ENCODE measurements around the gene SCAF1.
A peak's percentile ranks its signal among the peaks of the same experiment; 100 is the strongest.

SCAF1 gene, protein sequence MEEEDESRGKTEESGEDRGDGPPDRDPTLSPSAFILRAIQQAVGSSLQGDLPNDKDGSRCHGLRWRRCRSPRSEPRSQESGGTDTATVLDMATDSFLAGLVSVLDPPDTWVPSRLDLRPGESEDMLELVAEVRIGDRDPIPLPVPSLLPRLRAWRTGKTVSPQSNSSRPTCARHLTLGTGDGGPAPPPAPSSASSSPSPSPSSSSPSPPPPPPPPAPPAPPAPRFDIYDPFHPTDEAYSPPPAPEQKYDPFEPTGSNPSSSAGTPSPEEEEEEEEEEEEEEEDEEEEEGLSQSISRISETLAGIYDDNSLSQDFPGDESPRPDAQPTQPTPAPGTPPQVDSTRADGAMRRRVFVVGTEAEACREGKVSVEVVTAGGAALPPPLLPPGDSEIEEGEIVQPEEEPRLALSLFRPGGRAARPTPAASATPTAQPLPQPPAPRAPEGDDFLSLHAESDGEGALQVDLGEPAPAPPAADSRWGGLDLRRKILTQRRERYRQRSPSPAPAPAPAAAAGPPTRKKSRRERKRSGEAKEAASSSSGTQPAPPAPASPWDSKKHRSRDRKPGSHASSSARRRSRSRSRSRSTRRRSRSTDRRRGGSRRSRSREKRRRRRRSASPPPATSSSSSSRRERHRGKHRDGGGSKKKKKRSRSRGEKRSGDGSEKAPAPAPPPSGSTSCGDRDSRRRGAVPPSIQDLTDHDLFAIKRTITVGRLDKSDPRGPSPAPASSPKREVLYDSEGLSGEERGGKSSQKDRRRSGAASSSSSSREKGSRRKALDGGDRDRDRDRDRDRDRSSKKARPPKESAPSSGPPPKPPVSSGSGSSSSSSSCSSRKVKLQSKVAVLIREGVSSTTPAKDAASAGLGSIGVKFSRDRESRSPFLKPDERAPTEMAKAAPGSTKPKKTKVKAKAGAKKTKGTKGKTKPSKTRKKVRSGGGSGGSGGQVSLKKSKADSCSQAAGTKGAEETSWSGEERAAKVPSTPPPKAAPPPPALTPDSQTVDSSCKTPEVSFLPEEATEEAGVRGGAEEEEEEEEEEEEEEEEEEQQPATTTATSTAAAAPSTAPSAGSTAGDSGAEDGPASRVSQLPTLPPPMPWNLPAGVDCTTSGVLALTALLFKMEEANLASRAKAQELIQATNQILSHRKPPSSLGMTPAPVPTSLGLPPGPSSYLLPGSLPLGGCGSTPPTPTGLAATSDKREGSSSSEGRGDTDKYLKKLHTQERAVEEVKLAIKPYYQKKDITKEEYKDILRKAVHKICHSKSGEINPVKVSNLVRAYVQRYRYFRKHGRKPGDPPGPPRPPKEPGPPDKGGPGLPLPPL

DNA sequence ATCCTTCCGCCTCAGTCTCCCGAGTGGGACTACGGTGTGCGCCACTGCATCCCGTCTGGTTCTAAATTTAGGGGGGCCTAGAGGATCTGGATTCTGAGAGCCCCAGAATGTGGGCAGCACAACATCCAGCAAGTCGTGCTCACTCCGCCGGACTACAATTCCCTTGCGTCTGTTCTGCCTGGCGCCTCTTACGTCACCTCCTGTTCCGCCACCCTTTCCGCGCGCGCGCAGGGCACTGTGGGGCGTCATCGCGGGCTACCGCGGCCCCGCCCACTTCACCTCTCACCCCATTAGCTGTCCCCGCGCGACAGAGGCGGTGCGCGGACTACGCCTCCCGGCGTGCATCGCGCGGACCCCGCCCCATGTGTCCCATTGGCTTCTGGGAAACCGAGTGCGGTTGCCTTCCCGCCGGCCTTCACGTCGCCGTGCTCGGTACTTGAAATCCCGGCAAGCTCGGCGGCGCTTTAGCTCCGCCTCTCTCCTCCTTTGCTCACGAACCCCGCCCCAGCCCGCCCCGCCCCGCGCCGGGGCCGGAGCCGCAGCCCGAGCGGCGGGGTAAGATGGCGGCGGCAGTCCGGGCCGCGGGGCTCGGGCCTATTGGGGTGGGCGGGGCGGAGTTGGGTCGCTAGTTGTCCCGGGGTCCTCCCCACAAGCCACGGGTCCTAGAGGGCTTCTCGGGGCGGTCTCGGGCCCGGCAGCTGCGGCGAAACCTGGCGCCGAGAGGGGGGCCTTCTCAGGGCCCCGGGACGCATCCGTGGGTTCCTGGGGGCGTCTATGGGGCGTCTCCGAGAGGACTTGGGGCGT, at the start of gene SCAF1:
TSS of gene SCAF1 (plus strand) at position 522 of the 804 bp plus-strand sequence. CDS start 2,818 bp downstream, outside the sequence.
- peak; percentile 100 for DNase-seq

DNA sequence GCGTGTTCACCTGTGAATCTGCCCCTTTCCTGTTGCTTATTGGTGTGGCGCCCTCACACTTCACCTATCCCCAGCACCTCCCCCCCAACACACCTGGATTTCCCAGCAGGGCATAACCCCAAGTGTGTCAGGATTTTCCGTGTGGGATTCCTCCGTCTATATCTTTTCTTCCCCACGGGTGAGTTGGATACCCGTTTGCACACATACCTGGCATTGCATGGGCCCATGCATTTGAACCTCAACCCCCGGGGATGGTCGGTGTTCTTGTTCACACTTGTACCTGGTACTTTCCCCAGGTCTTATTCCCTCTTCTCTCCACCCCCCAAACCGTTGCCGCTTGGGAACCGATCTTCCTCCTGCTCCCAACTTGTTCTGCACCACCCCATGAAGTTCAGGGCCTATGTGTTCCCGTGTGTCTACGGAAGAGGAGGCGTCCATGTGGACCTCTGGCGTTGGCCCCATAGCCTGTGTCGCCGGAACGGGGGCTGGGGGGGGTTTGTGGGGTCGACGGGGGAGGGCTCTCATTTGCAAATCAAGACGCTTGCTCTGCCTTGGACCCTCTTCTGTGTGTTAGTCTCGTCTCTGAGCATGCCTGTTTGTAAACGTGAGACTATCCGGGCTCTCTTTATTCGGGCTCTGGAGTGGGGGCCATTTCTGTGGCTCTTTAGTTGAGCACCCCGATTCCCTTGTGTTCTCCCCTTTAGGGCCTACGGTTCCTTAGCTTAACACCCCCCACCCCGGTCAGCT, 49.4 kb upstream of the SCAF1 start:
- DNase-seq: no peak

DNA sequence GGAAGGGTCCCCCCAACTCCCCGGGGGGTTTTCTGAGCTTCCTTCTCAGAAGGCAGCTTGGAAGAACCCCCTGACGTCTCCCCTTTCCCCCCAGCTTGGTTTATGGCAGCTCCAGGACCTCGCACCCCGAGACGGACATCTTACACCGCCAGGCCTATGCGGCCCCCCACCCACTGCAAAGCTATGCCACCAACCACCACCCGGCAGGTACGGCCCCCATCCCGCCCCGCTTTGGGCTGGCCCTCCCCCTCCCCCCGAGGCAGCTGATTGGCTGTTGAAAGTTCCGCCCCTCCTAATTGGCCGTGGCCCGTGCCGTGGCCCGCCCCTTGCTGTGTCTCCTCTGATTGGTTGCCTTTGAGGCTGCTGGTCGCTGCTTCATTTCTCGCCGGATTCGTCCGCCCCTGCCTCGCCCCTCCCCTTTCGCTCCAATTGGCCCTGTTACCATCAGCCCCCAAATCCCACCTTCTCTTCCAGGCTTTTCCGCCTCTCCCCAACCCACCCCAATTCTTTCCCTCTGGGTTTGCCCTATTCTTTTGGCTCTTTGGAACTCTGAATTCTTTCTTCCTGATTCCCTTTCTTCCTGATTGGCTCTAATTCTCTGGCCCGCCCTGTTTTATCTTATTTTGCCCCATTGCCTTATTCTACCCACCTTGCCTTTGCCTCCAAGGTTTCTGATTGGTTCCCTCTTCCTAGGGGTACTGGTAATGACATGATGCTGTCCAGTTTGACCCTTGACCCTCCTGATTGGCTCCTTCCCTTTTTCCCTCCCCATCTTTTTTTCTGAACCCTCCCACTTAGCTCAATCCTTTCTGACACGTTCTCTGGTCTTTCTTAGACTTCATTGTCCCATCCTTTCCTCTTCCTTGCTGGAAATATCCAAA, 48.5 kb upstream of the SCAF1 start:
- DNase-seq: peak; percentile 93

DNA sequence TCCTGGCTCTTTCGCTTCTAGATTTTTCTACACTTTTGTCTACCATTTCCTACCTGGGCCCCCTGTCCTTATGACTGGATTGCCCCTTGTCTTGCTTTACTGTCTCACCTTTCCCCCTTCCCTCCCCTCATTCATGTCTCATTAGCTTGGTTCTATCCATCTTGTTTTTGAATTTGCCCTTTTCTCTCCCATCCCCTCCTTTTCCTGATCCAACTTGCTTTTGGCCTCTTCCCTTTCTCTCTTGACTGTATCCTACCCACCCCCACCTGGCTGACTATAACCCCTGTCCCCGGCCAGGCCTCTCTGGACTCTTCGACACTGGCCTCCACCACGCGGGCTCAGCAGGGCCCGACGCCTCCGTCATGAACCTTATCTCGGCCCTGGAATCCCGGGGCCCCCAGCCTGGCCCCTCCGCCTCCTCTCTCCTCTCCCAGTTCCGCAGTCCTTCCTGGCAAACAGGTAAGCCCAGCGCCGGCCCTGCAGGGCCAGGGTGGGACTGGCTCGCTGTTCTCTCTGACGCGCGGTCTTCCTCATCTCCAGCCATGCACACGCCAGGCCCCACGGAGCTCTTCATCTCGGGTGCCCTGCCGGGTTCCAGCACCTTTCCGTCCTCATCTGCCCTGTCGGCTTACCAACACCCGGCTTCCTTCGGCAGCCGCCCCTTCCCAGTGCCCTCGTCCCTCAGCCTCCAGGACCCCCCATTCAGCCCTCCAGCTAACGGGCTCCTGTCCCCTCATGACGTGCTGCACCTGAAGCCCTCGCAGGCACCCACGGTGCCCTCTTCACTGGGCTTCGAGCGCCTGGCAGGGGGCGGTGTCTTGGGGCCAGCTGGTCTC, 47.6 kb upstream of the SCAF1 start:
- DNase-seq: no peak

GRCh38 chr19:49594993-49595818, 46.8 kb upstream of the SCAF1 start:
- no peak for DNase-seq

DNA sequence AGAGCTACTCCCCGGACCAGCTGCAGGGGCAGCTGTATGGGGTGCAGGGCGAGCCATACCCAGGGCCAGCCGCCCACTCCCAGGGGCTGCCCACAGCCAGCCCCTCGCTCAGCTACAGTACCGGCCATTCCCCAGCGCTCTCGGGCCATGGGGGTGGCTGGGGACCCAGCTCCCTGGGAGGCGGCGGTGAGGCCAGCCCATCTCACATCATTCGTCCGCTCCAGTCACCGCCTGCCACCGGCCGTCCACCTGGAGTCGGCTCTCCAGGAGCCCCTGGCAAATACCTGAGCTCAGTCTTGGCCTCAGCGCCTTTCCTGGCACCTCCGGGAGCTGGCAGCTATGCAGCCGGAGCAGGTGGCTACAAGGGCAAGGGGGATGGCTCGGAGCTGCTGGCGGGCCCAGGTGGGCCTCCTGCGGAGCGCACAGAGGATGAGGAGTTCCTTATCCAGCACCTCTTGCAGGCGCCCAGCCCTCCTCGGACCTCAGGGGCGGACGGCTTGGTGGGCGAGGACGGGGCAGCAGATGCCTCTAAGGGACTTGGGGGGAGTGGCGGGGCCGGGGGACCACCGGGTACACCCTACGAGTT, 46.1 kb upstream of the SCAF1 start:
- DNase-seq: no peak

DNA sequence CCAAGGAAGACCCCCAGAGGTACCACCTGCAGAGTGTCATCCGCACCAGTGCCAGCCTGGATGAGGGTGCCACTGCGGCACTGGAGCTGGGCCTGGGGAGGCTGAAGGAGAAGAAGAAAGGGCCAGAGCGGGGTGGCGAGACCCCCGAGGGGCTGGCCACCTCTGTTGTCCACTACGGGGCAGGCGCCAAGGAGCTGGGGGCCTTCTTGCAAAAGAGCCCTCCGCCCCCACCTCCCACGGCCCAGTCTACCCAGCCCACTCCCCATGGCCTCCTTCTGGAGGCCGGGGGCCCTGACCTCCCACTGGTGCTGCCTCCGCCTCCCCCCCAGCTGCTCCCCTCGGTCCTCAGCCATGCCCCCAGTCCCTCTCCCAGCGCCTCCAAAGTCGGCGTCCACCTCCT, 45.6 kb upstream of the SCAF1 start:
- no peak for DNase-seq

DNA sequence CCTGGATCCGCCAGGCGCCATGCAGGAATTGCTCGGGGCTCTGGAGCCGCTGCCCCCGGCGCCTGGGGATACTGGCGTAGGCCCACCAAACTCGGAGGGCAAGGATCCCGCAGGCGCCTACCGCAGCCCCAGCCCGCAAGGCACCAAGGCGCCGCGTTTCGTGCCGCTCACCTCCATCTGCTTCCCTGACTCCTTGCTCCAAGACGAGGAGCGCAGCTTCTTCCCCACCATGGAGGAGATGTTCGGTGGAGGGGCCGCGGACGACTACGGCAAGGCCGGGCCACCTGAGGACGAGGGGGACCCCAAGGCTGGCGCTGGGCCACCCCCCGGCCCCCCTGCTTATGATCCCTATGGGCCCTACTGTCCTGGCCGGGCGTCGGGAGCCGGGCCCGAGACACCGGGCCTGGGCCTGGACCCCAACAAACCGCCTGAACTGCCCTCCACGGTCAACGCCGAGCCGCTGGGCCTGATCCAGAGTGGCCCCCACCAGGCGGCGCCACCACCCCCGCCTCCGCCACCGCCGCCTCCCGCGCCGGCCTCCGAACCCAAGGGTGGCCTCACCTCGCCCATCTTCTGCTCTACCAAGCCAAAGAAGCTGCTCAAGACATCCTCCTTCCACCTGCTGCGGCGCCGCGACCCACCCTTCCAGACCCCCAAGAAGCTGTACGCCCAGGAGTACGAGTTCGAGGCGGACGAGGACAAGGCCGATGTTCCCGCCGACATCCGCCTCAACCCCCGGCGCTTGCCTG, 44.9 kb upstream of the SCAF1 start:
- no peak for DNase-seq

GRCh38 chr19:49597703-49597974, 44.4 kb upstream of the SCAF1 start:
- no peak for DNase-seq

DNA sequence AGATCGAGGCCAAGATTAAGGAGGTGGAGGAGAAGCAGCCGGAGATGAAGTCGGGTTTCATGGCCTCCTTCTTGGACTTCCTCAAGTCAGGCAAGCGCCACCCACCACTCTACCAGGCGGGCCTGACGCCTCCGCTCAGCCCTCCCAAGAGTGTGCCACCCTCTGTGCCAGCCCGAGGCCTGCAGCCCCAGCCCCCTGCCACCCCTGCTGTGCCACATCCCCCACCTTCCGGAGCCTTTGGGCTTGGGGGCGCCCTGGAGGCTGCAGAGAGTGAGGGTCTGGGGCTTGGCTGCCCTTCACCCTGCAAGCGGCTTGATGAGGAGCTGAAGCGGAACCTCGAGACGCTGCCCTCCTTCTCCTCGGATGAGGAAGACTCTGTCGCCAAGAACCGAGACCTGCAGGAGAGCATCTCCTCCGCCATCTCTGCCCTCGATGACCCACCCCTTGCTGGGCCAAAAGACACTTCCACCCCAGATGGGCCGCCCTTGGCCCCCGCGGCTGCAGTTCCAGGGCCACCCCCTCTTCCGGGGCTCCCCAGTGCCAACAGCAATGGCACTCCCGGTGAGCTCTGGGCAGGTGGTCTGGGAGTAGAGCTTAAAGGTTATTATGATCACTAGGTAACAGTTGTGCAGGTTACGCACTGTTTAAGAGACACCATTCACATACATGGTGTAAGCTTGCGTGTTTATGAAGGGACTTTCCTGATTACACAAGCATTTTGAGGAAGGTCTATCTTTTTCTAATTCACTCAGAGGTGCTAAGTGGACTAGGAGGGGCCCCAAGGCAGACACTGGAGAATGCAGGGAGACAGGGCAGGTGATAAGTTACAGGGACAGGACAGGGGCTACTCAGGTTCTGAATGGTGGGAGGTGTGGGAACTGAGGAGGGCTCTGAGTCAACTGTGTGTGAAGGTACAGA, 42.4 kb upstream of the SCAF1 start:
- DNase-seq: no peak

DNA sequence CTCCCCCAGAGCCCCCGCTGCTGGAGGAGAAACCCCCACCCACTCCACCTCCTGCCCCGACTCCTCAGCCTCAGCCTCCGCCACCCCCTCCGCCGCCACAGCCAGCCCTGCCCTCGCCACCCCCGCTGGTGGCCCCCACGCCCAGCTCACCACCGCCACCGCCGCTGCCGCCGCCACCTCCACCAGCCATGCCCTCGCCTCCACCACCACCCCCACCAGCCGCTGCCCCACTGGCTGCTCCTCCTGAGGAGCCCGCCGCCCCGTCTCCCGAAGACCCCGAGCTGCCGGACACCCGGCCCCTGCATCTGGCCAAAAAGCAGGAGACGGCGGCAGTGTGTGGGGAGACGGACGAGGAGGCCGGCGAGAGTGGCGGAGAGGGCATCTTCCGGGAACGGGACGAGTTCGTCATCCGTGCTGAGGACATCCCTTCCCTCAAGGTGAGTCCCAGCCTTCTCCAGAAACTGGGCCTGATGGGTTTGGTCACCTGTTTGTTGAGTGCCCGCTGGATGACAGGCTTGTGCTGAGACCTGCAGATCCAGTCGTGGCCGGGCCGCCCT, 40.4 kb upstream of the SCAF1 start:
- DNase-seq: no peak

DNA sequence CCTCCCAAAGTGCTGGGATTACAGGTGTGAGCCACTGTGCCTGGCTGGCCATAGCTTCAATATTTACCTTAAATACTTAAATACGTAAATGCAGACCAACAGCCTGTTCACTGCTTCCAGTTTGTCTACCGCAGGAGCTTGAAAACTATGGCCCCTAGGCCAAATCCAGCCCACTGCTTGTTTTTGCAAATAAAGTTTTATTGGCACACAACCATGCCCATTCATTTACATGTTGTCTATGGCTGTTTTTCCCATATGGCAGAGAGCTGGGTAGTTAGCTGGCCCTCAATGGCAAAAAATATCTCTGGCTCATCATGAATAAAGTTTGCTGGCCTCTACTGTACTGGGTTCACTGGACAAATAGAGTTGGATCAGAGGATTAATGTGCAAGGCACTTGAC, 39.2 kb upstream of the SCAF1 start:
- DNase-seq: no peak

GRCh38 chr19:49605605-49606004, 36.4 kb upstream of the SCAF1 start:
- no peak for DNase-seq

GRCh38 chr19:49609499-49610092, 32.4 kb upstream of the SCAF1 start:
- no peak for DNase-seq

DNA sequence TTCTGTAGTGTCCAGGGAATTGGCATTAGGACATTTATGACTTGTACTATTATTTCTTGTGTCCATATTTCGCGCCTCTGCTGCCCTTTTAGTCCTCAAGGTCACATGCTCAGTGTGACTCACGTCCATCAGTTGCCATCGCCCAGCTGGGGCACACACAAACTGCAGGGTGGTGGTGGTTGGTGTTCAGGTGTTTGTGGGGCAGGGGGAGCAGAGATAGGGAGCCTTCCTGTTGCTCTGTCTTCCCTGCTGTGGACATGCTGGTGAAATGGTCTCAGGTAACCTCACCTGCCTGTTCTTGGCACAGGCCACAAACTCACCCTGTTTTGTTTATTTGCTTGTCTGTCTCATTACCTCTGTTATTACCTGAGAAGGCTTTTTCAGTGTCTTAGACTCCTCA, 28.6 kb upstream of the SCAF1 start:
- DNase-seq: no peak
